Activated CD4-positive, alpha-beta memory T cell treated with anti-CD3 and anti-CD28 coated beads for 36 hours (primary cell): ENCODE data around the gene RPGRIP1L. TPM values are rescaled to one million over a fixed set of nuclear protein-coding genes. Genes with fewer than 3 reads are reported as not detected.

Source experiments
- CTCF ChIA-PET: fragments of 350-600 bp; sonication (Branson Sonifier 250); formaldehyde crosslinking; loops from one replicate; lab custom pipeline; 2021; ENCODE audit warnings: antibody characterized with exemption, inconsistent platforms; lab: Charles Lee
- POLR2A ChIA-PET: fragments of 350-600 bp; sonication (Branson Sonifier 250); formaldehyde crosslinking; loops from one replicate; lab custom pipeline; 2021; ENCODE audit warnings: antibody characterized with exemption; lab: Charles Lee
- DNase-seq: peaks from one replicate; pipeline ENCODE4 v3.0.0-alpha.2; 2020
- H3K27ac Mint-ChIP-seq: one replicate; pipeline ENCODE4 v1.8.0; 2021; ENCODE audit warnings: mixed read lengths
- H3K27me3 Mint-ChIP-seq: one replicate; pipeline ENCODE4 v1.8.0; 2021; ENCODE audit warnings: mixed read lengths
- H3K36me3 Mint-ChIP-seq: one replicate; pipeline ENCODE4 v1.8.0; 2021; ENCODE audit warnings: mixed read lengths
- H3K4me1 Mint-ChIP-seq: one replicate; pipeline ENCODE4 v1.8.0; 2021; ENCODE audit warnings: low read depth, mixed read lengths
- H3K4me3 Mint-ChIP-seq: one replicate; pipeline ENCODE4 v1.8.0; 2021; ENCODE audit warnings: mild to moderate bottlenecking, mixed read lengths
- H3K9me3 Mint-ChIP-seq: one replicate; pipeline ENCODE4 v1.8.0; 2021; ENCODE audit warnings: mixed read lengths
- intact Hi-C: fragments of 100-400 bp; cut with micrococcal nuclease; formaldehyde crosslinking; loops from one replicate; pipeline ENCODE4 v1.15.1; 2023
- total RNA-seq, 2 experiments: library from RNA; stranded (reverse); gene quantifications; one replicate each; pipeline ENCODE4 v1.2.3, GENCODE V29; 2021

RPGRIP1L gene
- 1 to 10 TPM; 6.2 to 6.5 TPM for total RNA-seq

DNA sequence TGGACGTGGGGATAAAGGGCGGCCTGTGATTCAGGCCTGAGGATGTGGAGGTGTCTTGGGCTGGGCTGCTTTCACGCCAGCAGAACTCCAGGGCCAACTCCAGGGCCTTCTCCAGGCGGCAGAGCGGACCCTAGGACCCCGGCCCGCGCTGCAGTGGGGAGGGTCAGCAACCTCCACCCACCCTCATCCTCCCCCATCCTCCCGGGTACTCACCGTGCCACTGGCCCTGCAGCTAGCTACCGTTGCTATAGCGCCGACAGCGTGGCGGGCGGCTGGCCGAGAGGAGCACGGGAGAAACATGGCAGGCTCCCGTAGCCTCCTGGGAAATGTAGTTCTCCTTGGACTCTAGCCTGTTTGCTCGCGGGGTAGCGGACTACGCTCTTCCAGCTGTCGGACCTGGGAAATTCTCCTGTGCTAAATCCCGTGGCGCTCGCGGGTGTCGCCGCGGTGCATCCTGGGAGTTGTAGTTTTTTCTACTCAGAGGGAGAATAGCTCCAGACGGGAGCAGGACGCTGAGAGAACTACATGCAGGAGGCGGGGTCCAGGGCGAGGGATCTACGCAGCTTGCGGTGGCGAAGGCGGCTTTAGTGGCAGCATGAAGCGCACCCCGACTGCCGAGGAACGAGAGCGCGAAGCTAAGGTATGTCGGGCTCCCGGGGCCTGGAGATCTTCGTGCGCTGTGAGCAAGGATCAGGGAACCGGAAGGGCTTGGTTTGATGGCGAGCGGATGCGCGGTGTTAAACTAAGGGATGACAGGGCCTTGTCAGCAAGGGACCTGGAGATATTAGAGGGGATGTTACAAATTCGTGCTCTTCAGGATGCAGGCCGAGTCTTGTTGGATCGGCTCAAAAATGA is at the start of gene RPGRIP1L, which contains the start of gene FTO:
TSS of gene RPGRIP1L (minus strand) at position 270 of the 855 bp plus-strand sequence. CDS start 3,136 bp downstream, outside the sequence.
TSS of gene FTO (plus strand) at position 567 of the 855 bp plus-strand sequence.
- CTCF ChIA-PET: interaction anchor here (0.9 to 1.6 kb wide), 4 partner anchors 40 to 200 kb away, joined by 3 to 7 read pairs (median 4); no protein-coding TSS in a partner anchor
- POLR2A ChIA-PET: interaction anchor here (0.8 to 1.3 kb wide), 4 partner anchors 39 to 321 kb away, joined by 3 to 4 read pairs (median 3); partner anchors contain the start of gene RBL2
- no peaks in the 10 kb centered on the region for H3K27me3 Mint-ChIP-seq
- peaks cover 34% of the 10 kb centered on the region for H3K4me1 Mint-ChIP-seq
- peak within 1 kb of the TSS; percentile 91 for H3K27ac Mint-ChIP-seq
- DNase-seq: peak; percentile 99
- H3K4me3 Mint-ChIP-seq: peak within 1 kb of the TSS; percentile 99
- peaks cover 12% of the 10 kb centered on the region for H3K36me3 Mint-ChIP-seq
- intact Hi-C loops: loop anchor here (1.0 to 5.0 kb wide), 7 partner anchors 40 to 1223 kb away; partner anchors contain the start of genes AKTIP and RBL2
- H3K9me3 Mint-ChIP-seq: no peaks in the 10 kb centered on the region

DNA sequence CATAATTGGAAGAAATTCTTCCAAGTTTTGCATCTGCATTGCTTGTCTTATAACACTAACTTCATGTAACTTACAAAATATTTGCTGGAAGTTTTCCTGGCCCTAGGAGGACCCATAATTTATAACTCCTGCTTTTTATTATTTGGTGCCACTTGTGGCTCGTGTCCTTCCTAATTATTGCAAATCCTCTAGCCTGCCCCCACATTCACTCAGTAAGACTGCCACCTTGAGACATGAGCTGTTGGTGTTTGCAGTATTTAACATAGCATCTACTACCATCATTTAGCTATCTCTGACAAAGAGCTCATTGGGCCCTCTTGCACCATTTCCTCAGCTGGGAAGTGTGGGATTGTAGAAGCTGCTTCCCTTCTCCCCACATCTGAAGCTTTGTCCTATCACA is 49.8 kb upstream of the RPGRIP1L start:
- Mint-ChIP-seq H3K4me3 (no peak overlapping the region), H3K9me3 (no peaks in the 10 kb centered on the region), H3K36me3 (no peaks in the 10 kb centered on the region), H3K27me3 (no peaks in the 10 kb centered on the region), H3K27ac (no peak overlapping the region), H3K4me1 (no peaks in the 10 kb centered on the region)
- CTCF ChIA-PET: interaction anchor here (0.9 to 2.2 kb wide), 3 partner anchors 9 to 204 kb away, joined by 3 to 16 read pairs (median 6); no protein-coding TSS in a partner anchor
- POLR2A ChIA-PET: no interaction called here
- intact Hi-C loops: no loop called here
- DNase-seq: no peak

GRCh38 chr16:53752560-53752959 is 48.9 kb upstream of the RPGRIP1L start:
- Mint-ChIP-seq H3K36me3 (peaks cover under 1% of the 10 kb centered on the region), H3K4me3 (no peak overlapping the region), H3K9me3 (peaks cover 6% of the 10 kb centered on the region), H3K27ac (no peak overlapping the region), H3K27me3 (no peaks in the 10 kb centered on the region), H3K4me1 (no peaks in the 10 kb centered on the region)
- ChIA-PET POLR2A (no interaction called here), CTCF (interaction anchor here (2.2 kb wide), 2 partner anchors 8 to 10 kb away, joined by 6 to 10 read pairs; no protein-coding TSS in a partner anchor)
- intact Hi-C loops: no loop called here
- no peak for DNase-seq

DNA sequence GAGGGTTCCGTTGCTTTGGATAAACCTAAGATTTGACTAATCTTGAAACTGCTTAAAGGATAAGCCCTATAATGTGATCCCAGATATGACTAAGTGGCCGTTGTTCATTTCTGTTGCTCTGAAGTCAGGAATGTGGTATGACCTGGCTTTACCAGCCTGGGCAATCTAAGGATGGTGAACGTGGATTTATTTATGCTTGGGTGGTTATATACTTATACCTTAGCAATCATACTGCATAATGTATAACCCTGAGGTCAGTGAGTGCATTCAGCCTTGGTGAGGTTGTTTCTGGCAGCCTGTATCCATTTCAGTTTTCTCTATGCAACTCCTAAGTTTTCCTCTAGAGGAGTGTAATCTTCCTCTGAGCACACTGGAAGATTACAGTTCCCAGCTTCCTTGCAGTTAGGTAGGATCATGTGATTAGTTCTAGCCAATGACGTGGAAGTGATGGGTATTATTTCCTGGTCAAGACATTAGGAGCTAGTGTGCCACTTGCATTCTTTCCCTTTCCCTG is 42.2 kb upstream of the RPGRIP1L start:
- H3K9me3 Mint-ChIP-seq: peaks cover 10% of the 10 kb centered on the region
- no peaks in the 10 kb centered on the region for H3K27me3 Mint-ChIP-seq
- H3K4me3 Mint-ChIP-seq: no peak overlapping the region
- CTCF ChIA-PET: interaction anchor here (0.5 kb wide), 1 partner anchor 1116 kb away, joined by 3 read pairs; no protein-coding TSS in a partner anchor
- intact Hi-C loops: loop anchor here (2.0 kb wide), 1 partner anchor 41 kb away; the partner anchor contains the start of gene FTO
- peaks cover 3% of the 10 kb centered on the region for H3K36me3 Mint-ChIP-seq
- peaks cover 37% of the 10 kb centered on the region for H3K4me1 Mint-ChIP-seq
- peak; percentile 11 for DNase-seq
- H3K27ac Mint-ChIP-seq: no peak overlapping the region
- POLR2A ChIA-PET: no interaction called here

- H3K27me3 Mint-ChIP-seq: no peaks in the 10 kb centered on the region
- POLR2A ChIA-PET: no interaction called here
- H3K4me3 Mint-ChIP-seq: no peak overlapping the region
- H3K9me3 Mint-ChIP-seq: peaks cover 10% of the 10 kb centered on the region
- DNase-seq: no peak
- intact Hi-C loops: loop anchor here (2.0 kb wide), 1 partner anchor 40 kb away; the partner anchor contains the start of gene FTO
- CTCF ChIA-PET: interaction anchor here (1.0 to 3.3 kb wide), 4 partner anchors 8 to 76 kb away, joined by 5 to 21 read pairs (median 10); no protein-coding TSS in a partner anchor
- H3K36me3 Mint-ChIP-seq: peaks cover 3% of the 10 kb centered on the region
- peaks cover 40% of the 10 kb centered on the region for H3K4me1 Mint-ChIP-seq
- H3K27ac Mint-ChIP-seq: no peak overlapping the region
These were observed 41.4 kb upstream of the RPGRIP1L start for GRCh38 chr16:53745086-53745485.

GRCh38 chr16:53744449-53744848 is 40.8 kb upstream of the RPGRIP1L start:
- DNase-seq: peak; percentile 41
- intact Hi-C loops: loop anchor here (1.0 to 5.0 kb wide), 3 partner anchors 40 to 80 kb away; partner anchors contain the start of gene FTO
- Mint-ChIP-seq H3K27ac (no peak overlapping the region), H3K27me3 (no peaks in the 10 kb centered on the region), H3K4me3 (peak overlapping the region; percentile 8), H3K36me3 (peaks cover 3% of the 10 kb centered on the region), H3K9me3 (peaks cover 10% of the 10 kb centered on the region), H3K4me1 (peaks cover 40% of the 10 kb centered on the region)
- CTCF ChIA-PET: interaction anchor here (0.6 to 3.3 kb wide), 11 partner anchors 9 to 194 kb away, joined by 3 to 21 read pairs (median 8); no protein-coding TSS in a partner anchor
- POLR2A ChIA-PET: no interaction called here

GRCh38 chr16:53743149-53743566 is 39.5 kb upstream of the RPGRIP1L start:
- Mint-ChIP-seq H3K4me1 (peaks cover 40% of the 10 kb centered on the region), H3K4me3 (no peak overlapping the region), H3K36me3 (peaks cover 3% of the 10 kb centered on the region), H3K9me3 (peaks cover 10% of the 10 kb centered on the region), H3K27ac (no peak overlapping the region), H3K27me3 (no peaks in the 10 kb centered on the region)
- POLR2A ChIA-PET: no interaction called here
- intact Hi-C loops: loop anchor here (5.0 kb wide), 1 partner anchor 79 kb away; no protein-coding TSS in a partner anchor
- CTCF ChIA-PET: interaction anchor here (0.6 to 3.3 kb wide), 25 partner anchors 8 to 419 kb away, joined by 3 to 21 read pairs (median 5); partner anchors contain the start of genes FTO and RPGRIP1L
- peak; percentile 28 for DNase-seq

DNA sequence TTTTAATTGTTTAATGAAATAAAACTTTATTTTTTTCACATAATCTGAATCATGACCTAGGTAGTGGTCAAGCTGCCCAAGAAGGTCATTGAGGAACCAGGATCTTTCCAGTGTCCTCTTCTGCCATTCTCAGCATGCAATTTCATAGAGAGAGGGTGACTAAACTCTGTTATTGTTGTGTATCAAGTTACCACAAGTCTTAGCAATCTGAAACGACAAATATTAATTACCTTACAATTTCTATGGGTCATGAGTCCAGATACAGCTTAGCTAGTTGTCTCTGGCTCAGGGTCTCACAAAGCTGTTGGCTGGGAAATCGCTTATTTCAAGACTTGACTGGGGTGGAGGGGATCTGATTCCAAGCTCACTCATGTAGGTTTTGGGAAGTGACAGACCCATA is 37.9 kb upstream of the RPGRIP1L start:
- Mint-ChIP-seq H3K27me3 (no peaks in the 10 kb centered on the region), H3K9me3 (no peaks in the 10 kb centered on the region), H3K4me1 (peaks cover 36% of the 10 kb centered on the region), H3K4me3 (no peak overlapping the region), H3K27ac (no peak overlapping the region), H3K36me3 (no peaks in the 10 kb centered on the region)
- intact Hi-C loops: loop anchor here (5.0 kb wide), 1 partner anchor 81 kb away; no protein-coding TSS in a partner anchor
- CTCF ChIA-PET: interaction anchor here (1.0 to 3.3 kb wide), 4 partner anchors 13 to 111 kb away, joined by 3 to 21 read pairs (median 10); no protein-coding TSS in a partner anchor
- DNase-seq: no peak
- POLR2A ChIA-PET: no interaction called here

DNA sequence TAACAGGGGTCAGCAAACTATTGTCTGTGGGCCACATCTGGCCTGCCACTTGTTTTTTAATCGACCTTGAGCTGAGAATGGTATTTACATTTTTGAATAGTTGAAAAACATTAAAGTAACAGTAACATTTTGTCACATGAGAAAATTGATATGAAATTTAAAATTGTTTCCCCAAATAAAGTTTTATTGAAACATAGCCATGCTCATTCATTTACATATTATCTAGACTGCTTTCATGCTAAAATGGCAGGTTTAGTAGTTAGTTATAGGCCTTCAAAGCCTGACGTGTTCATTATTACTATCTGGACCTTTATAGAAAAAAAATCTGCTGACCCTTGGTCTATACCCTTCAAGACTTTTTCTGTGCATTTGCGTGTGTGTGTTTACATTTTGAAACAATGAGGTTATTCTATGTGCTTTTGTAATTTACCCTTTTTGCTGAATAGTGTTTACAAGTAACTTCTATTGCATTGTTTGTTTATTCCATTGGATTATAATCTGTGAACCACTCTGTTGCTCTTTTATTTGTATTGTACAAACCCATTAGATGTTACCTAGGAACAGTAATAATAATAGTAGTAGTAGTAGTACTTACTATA is 37.4 kb upstream of the RPGRIP1L start:
- H3K36me3 Mint-ChIP-seq: no peaks in the 10 kb centered on the region
- CTCF ChIA-PET: interaction anchor here (1.6 to 3.0 kb wide), 2 partner anchors 13 to 34 kb away, joined by 4 to 16 read pairs; no protein-coding TSS in a partner anchor
- POLR2A ChIA-PET: no interaction called here
- intact Hi-C loops: loop anchor here (5.0 kb wide), 1 partner anchor 81 kb away; no protein-coding TSS in a partner anchor
- H3K4me3 Mint-ChIP-seq: no peak overlapping the region
- no peaks in the 10 kb centered on the region for H3K27me3 Mint-ChIP-seq
- H3K9me3 Mint-ChIP-seq: no peaks in the 10 kb centered on the region
- H3K27ac Mint-ChIP-seq: no peak overlapping the region
- no peak for DNase-seq
- peaks cover 35% of the 10 kb centered on the region for H3K4me1 Mint-ChIP-seq

DNA sequence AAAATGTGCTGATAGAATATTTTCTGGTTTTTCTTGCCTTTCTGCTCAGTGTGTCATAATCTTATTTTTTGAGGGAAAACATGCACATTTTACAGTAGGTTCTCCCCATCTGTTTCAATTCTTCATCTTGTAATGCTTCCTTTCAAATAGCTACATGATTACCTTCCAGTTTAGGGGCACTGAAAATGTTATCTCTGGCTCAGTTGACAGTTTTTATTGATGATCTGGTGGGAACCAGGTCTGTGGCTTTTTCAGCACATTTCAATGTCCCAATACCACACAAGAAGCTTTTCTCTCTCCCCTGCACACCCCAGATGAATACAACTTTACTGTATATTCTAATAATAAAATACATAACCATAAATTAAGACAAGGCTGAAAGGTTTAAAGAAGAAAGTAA is 36.8 kb upstream of the RPGRIP1L start:
- Mint-ChIP-seq H3K27ac (no peak overlapping the region), H3K36me3 (no peaks in the 10 kb centered on the region), H3K9me3 (no peaks in the 10 kb centered on the region), H3K4me1 (peaks cover 30% of the 10 kb centered on the region), H3K4me3 (no peak overlapping the region), H3K27me3 (no peaks in the 10 kb centered on the region)
- intact Hi-C loops: loop anchor here (5.0 kb wide), 1 partner anchor 82 kb away; no protein-coding TSS in a partner anchor
- ChIA-PET CTCF (no interaction called here), POLR2A (no interaction called here)
- DNase-seq: no peak

DNA sequence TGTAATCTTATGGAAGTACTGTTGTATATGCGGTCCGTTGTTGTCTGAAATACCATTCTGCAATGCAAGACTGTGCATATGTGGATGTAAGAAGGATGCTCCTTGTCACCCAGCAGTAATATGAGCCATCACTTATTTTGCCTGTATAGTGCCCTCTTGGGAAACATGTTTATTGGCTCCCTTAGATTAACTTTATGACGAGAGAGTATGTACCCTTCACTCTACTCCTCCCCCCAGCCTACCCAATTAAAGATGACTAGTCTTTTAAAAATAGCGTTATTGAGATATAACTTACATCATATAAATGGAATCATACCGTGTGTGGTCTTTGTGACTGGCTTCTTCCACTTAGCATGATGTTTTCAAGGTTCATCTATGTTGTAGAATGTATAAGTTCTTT is 33.9 kb upstream of the RPGRIP1L start:
- Mint-ChIP-seq H3K27ac (no peak overlapping the region), H3K4me1 (peaks cover 16% of the 10 kb centered on the region), H3K4me3 (no peak overlapping the region), H3K27me3 (no peaks in the 10 kb centered on the region), H3K9me3 (no peaks in the 10 kb centered on the region), H3K36me3 (no peaks in the 10 kb centered on the region)
- CTCF ChIA-PET: no interaction called here
- no peak for DNase-seq
- POLR2A ChIA-PET: no interaction called here
- intact Hi-C loops: no loop called here
